Left hindlimb (tissue), 1 donor: ENCODE results near the gene NOP9.
"Not testable (repeated sequence)": the region's sequence is repeated elsewhere in the genome, so short reads cannot be mapped to it uniquely, and the experiment has no call there.

Experiments used
- DNase-seq: peaks from one replicate; pipeline ENCODE4 v3.0.0-alpha.2; 2018

The NOP9 gene

GRCh38 chr14:24330973-24331674 lies 31.5 kb downstream of the NOP9 start:
- no peak for DNase-seq

GRCh38 chr14:24331731-24332267 lies 32.1 kb downstream of the NOP9 start:
- DNase-seq: no peak

GRCh38 chr14:24332268-24332993 lies 32.8 kb downstream of the NOP9 start:
- DNase-seq: peak; percentile 61

- no peak for DNase-seq
Observed at GRCh38 chr14:24334431-24335291, 35.0 kb downstream of the NOP9 start, which contains the start of gene ADCY4. ADCY4 (minus strand) TSS chr14:24335071; CDS start chr14:24334652, 419 bp downstream.

- no peak for DNase-seq
Observed at GRCh38 chr14:24335461-24336171, 36.0 kb downstream of the NOP9 start.

GRCh38 chr14:24337144-24337823 lies 37.6 kb downstream of the NOP9 start:
- no peak for DNase-seq

GRCh38 chr14:24337824-24338175 lies 38.1 kb downstream of the NOP9 start:
- no peak for DNase-seq

GRCh38 chr14:24338843-24339242 lies 39.2 kb downstream of the NOP9 start:
- no peak for DNase-seq

GRCh38 chr14:24339284-24340151 lies 39.9 kb downstream of the NOP9 start, which contains the start of gene RIPK3:
RIPK3 (minus strand) TSS chr14:24339991; CDS start chr14:24339826, 165 bp downstream.
- no peak for DNase-seq

- DNase-seq: no peak
Observed at GRCh38 chr14:24340606-24341005, 41.0 kb downstream of the NOP9 start.

- no peak for DNase-seq
Observed at GRCh38 chr14:24342889-24343288, 43.2 kb downstream of the NOP9 start.

- DNase-seq: no peak
Observed at GRCh38 chr14:24343795-24344660, 44.4 kb downstream of the NOP9 start.

GRCh38 chr14:24347134-24347533 lies 47.5 kb downstream of the NOP9 start:
- DNase-seq: no peak

GRCh38 chr14:24348186-24348585 lies 48.5 kb downstream of the NOP9 start:
- no peak for DNase-seq

GRCh38 chr14:24349742-24350141 lies 50.1 kb downstream of the NOP9 start:
- DNase-seq: no peak

GRCh38 chr14:24351517-24351916 lies 51.9 kb downstream of the NOP9 start:
- DNase-seq: no peak

GRCh38 chr14:24353559-24354481 lies 54.2 kb downstream of the NOP9 start:
- no peak for DNase-seq

GRCh38 chr14:24354482-24354825 lies 54.8 kb downstream of the NOP9 start:
- not testable (repeated sequence) for DNase-seq

GRCh38 chr14:24355009-24355408 lies 55.4 kb downstream of the NOP9 start:
- no peak for DNase-seq
